HUES48 (cell line): ENCODE results near the gene CCDC7.

ENCODE experiments used
- H3K27ac ChIP-seq: one replicate; pipeline ENCODE4 v1.7.0; 2013; ENCODE audit warnings: low read depth, low read length, inconsistent platforms
- H3K27me3 ChIP-seq: 2 replicates; pipeline ENCODE4 v1.6.1; 2013; ENCODE audit warnings: mild to moderate bottlenecking, low read length; ENCODE audit not compliant: control insufficient read depth, insufficient read depth
- H3K36me3 ChIP-seq: 2 replicates; pipeline ENCODE4 v1.6.1; 2013; ENCODE audit warnings: low read length; ENCODE audit not compliant: control insufficient read depth, insufficient read depth
- H3K4me1 ChIP-seq: 2 replicates; pipeline ENCODE4 v1.6.1; 2013; ENCODE audit warnings: mild to moderate bottlenecking, low read length; ENCODE audit not compliant: control insufficient read depth, insufficient read depth
- H3K4me3 ChIP-seq: 2 replicates; pipeline ENCODE4 v1.5.1; 2013; ENCODE audit warnings: mild to moderate bottlenecking, low read depth, low read length
- H3K9ac ChIP-seq: 2 replicates; pipeline ENCODE4 v1.6.1; 2013; ENCODE audit warnings: mild to moderate bottlenecking, low read depth, low read length, moderate library complexity
- H3K9me3 ChIP-seq: 2 replicates; pipeline ENCODE4 v1.6.1; 2013; ENCODE audit warnings: low read length; ENCODE audit not compliant: control insufficient read depth, insufficient read depth

CCDC7 gene

DNA sequence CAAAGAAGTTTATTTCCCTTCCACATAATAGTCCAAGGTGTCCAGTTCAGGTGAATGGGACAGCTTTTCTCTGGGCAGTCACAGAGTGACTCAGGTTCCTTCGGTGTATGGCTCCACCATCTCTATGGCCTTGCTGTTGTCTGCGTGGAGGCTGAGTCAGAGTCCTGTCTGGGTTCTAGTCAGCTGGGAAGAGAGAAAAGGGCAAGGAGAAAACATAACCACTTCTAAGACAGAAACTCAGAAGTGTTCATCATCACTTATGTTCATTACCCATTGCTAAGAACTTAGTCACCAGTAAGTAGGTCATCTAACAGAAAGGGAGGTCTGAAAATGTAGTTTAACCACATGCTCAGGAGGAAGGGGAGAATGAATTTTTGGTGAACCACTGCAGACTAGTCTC, 32.4 kb upstream of the CCDC7 start:
- Histone ChIP-seq H3K4me1 (no peaks in the 10 kb centered on the region), H3K4me3 (no peak overlapping the region), H3K27ac (no peak overlapping the region)

DNA sequence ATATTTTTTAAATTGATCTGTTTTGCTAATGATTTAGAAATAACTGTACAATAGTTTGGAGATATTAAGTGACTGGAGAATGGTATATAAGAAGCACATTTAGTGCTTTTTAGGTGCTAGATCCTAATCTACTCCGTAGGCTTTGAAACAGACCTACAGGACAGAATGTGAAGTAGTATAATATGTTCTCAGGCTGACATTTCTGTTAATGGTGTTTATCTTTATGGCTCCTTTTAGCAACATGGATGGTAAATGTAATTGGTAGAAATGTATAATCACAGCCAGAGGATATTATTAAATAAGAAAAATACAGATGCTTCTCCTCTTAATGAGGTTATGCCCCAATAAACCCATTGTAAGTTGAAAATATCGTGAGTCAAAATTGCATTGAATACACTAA, 30.6 kb upstream of the CCDC7 start:
- Histone ChIP-seq H3K27ac (no peak overlapping the region), H3K9ac (no peak overlapping the region), H3K36me3 (no peaks in the 10 kb centered on the region), H3K27me3 (no peaks in the 10 kb centered on the region), H3K4me1 (no peaks in the 10 kb centered on the region), H3K9me3 (no peaks in the 10 kb centered on the region), H3K4me3 (no peak overlapping the region)

More for the DNA sequence above, 32.4 kb upstream of the CCDC7 start:
- H3K9ac ChIP-seq = no peak overlapping the region
- no peaks in the 10 kb centered on the region for H3K27me3 ChIP-seq
- no peaks in the 10 kb centered on the region for H3K9me3 ChIP-seq
- H3K36me3 ChIP-seq = no peaks in the 10 kb centered on the region

DNA sequence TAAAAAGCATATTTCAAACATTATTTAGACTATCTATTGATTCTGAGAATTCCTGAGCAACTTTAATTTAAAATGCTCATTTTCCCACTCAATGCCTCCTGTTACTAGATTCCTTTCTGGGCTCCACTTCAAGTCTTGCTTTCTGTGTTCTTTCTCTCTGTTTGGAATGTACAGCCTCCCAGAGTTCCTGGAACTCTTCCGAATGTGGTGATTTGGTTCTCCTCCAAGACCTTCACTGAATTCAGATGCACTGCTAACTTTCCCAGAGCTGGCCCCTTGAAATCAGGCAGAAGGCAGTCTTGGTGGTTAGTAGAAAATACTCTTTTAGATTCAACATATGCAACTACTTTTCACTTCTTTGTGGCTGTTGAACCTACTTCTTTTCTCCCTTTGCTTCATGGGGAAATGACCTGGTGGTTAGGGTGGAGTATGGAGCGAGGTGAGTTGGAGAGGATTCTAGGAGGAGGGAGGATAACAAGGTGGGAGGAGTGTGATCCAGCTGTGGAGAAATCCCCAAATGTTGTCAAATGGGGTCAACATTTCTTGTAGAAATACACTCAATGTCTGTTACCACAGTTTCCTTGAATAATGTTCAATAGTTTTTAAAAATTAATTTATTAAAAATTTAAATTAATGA, 27.9 kb upstream of the CCDC7 start:
- Histone ChIP-seq H3K9me3 (peaks cover 4% of the 10 kb centered on the region; the same call in 1 of the 2 replicates), H3K27ac (no peak overlapping the region), H3K4me3 (no peak overlapping the region), H3K27me3 (no peaks in the 10 kb centered on the region), H3K36me3 (no peaks in the 10 kb centered on the region), H3K9ac (no peak overlapping the region), H3K4me1 (no peaks in the 10 kb centered on the region)

DNA sequence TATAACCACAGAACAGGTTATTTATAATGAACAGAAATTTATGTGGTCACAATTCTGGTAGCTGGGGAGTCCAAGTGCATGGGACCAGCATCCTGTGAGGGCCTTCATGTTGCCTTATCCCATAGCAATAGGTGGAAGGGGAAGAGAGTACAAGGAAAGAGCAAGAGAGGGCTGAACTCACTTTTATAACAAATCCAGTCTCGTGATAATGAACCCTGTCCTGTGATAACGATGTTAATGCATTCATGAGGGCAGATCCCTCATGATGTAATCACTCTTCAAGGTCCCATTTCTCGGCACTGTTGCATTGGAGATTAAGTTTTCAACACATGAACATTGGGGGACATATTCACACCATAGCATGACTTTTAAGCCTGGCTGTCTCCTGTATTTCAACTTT, 27.4 kb upstream of the CCDC7 start:
- H3K27ac ChIP-seq = no peak overlapping the region
- no peaks in the 10 kb centered on the region for H3K36me3 ChIP-seq
- H3K4me3 ChIP-seq = no peak overlapping the region
- no peaks in the 10 kb centered on the region for H3K27me3 ChIP-seq
- no peaks in the 10 kb centered on the region for H3K4me1 ChIP-seq
- H3K9ac ChIP-seq = no peak overlapping the region
- peaks cover 4% of the 10 kb centered on the region; the same call in 1 of the 2 replicates for H3K9me3 ChIP-seq

DNA sequence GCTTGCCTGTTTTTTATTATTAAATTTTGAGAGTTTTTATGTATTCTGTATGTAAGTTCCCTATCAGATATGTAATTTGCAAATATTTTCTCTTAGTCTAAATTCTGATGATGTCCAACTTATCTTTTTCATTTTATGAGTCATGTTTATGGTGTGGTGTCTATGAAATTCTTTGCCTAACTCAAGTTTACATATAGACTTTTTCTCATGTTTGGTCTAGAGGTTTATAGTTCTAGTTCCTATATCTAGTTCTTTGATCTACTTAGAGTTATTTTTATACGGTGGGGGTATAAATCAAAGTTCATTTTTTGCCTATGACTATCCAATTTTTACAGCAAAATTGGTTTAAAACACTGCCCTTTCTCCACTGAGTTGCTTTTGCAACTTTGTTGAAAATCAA, 26.3 kb upstream of the CCDC7 start:
- no peak overlapping the region for H3K4me3 ChIP-seq
- no peak overlapping the region for H3K27ac ChIP-seq
- H3K9me3 ChIP-seq = peaks cover 4% of the 10 kb centered on the region; the same call in 1 of the 2 replicates
- H3K4me1 ChIP-seq = no peaks in the 10 kb centered on the region
- no peak overlapping the region for H3K9ac ChIP-seq
- no peaks in the 10 kb centered on the region for H3K27me3 ChIP-seq
- H3K36me3 ChIP-seq = no peaks in the 10 kb centered on the region

DNA sequence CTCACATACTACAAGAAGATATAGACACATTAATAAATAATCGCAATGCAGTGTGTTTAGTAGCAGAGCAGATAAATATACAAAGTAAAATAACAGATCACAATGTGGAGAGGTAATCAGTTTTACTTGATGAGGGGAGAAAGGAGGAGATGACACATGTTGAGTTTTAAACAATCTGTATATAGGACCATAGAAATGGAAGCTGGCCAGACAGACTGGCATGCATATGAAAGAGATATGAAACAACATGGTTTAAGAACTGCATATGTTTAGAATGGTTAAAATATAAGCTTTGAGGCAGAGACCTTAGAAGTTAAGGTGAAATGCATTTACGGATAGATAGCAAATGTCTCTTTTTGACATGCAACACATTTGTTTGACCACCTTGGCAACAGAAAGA, 19.8 kb upstream of the CCDC7 start:
- H3K36me3 ChIP-seq = no peaks in the 10 kb centered on the region
- no peak overlapping the region for H3K9ac ChIP-seq
- H3K9me3 ChIP-seq = peaks cover 4% of the 10 kb centered on the region; the same call in 1 of the 2 replicates
- 0 out of 2 replicates have a peak, but pooled peaks cover 3% of the 10 kb centered on the region for H3K4me1 ChIP-seq
- no peak overlapping the region for H3K27ac ChIP-seq
- H3K27me3 ChIP-seq = no peaks in the 10 kb centered on the region
- no peak overlapping the region for H3K4me3 ChIP-seq

DNA sequence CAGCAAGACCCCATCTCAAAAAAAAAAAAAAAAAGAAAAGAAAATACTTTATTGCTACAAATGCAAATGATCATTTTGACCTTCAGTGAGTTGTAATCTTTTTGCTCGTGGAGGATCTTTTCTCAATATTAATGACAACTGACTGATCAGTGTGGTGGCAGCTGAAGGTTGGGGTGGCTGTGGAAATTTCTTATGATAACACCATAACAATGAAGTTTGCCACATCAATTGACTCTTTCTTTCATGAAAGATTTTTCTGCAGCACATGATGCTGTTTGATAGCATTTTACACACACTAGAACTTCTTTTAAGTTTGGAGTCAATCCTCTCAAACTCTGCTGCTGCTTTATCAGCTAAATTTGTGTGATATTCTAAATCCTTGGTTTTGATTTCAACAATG, 12.4 kb upstream of the CCDC7 start:
- Histone ChIP-seq H3K27me3 (no peaks in the 10 kb centered on the region), H3K9me3 (peaks cover 4% of the 10 kb centered on the region; the same call in 1 of the 2 replicates), H3K36me3 (no peaks in the 10 kb centered on the region), H3K4me1 (no peaks in the 10 kb centered on the region), H3K9ac (no peak overlapping the region), H3K27ac (no peak overlapping the region), H3K4me3 (no peak overlapping the region)

DNA sequence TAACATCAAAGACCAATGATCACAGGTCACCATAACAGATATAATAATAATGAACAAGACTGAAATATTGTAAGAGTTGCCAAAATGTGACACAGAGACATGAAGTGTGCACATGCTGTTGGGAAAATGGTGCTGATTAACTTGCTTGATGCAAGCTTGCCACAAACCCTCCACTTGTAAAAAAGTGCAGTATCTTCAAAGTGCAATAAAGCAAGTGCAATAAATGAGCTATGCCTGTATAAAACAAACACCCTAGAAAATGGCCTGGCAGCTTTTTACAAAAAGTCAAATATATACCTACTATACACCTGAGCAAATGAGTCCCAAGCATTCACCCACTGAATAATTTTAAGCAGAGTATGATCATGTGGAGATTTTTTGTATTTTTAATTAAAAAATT, 9.7 kb upstream of the CCDC7 start:
- Histone ChIP-seq H3K27ac (no peak overlapping the region), H3K9me3 (peaks cover 4% of the 10 kb centered on the region; the same call in 1 of the 2 replicates), H3K4me1 (no peaks in the 10 kb centered on the region), H3K9ac (no peak overlapping the region), H3K27me3 (no peaks in the 10 kb centered on the region), H3K4me3 (no peak overlapping the region), H3K36me3 (no peaks in the 10 kb centered on the region)

DNA sequence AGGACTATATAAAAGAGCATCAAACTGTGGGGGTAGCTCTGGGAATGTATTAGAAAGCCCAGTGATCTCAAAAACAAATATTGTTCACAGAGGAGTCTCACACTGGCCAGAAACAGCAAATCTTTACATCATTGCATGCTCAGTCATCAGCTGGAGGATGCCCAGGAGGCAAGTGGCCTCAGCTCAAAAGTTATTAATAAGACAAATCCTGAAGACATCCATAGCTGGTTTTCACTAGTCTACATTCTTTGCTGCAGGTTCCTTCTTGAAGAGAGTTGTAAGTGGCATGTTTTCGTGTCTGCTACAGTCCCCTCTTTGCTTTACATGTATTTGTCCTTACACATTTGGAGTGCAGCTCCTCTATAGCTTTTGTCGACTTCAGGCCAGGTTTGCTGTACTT, 8.6 kb upstream of the CCDC7 start:
- Histone ChIP-seq H3K27ac (no peak overlapping the region), H3K4me3 (no peak overlapping the region), H3K4me1 (no peaks in the 10 kb centered on the region), H3K9me3 (peaks cover 4% of the 10 kb centered on the region; the same call in 1 of the 2 replicates), H3K27me3 (no peaks in the 10 kb centered on the region), H3K9ac (no peak overlapping the region), H3K36me3 (no peaks in the 10 kb centered on the region)

DNA sequence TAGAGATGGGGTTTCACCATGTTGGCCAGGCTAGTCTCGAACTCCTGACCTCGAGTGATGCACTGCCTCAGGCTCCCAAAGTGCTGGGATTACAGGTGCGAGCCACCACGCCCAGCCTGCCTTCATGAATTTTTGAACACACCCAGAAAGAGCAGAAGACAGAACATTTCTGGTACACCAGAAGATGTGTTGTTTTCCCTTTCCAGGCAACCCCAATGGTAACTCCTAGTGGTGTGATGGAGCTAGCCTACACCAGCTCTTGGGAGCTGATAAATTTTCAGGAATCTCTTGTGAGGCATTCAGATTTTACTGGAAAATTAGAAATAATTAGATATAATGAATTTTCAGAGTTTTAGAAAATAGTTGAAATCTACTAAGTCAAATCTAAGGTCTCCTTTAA, 904 bp upstream of the CCDC7 start:
- peaks cover 4% of the 10 kb centered on the region; the same call in 1 of the 2 replicates for H3K4me1 ChIP-seq
- H3K36me3 ChIP-seq = no peaks in the 10 kb centered on the region
- no peak overlapping the region for H3K9ac ChIP-seq
- H3K9me3 ChIP-seq = no peaks in the 10 kb centered on the region
- H3K4me3 ChIP-seq = no peak overlapping the region; the same call in 1 of the 2 replicates
- no peaks in the 10 kb centered on the region for H3K27me3 ChIP-seq
- H3K27ac ChIP-seq = no peak overlapping the region

DNA sequence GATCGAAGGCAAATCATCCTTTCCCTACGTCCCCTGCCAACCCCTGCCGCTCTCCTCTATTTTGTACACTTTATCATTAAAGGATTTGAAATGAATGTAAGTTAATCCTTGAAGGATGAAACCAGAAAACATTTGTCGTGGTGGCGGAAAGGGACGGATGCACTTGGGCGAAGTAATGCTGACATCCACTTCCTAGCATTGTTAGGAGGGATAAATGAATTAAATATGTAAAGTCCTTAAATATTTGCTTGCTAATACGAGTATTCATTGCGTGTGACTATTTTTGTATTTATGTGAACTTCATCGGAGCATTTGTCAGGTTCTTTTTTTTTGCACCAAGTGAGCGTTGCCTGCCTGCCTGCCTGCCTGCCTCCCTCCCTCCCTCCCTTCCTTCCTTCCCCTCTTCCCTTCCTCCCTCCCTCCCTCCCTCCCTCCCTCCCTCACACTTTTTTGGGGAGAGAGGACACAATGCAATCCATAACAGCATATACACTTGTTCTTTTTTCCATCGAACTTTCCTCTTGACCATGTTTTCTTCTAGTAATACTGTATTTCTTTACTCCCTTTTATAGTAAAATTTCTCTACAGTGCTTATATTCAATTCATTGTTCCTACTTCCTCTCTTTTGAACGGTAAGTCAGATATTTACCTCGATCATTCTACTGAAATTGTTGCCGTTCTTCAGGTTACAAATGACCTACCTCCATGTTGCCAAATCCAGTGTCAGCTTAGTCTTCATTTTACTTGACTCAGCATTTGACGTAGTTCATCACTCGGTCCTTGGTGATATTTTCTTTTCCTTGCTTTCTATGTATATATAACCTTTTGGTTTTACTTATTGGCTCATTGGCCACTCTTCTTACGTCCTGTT, 831 bp downstream of the CCDC7 start:
- peak overlapping the region; percentile 80 for H3K9ac ChIP-seq
- no peaks in the 10 kb centered on the region for H3K9me3 ChIP-seq
- peak overlapping the region; percentile 71 for H3K4me3 ChIP-seq
- H3K36me3 ChIP-seq = no peaks in the 10 kb centered on the region
- peak overlapping the region; percentile 92 for H3K27ac ChIP-seq
- H3K27me3 ChIP-seq = no peaks in the 10 kb centered on the region
- H3K4me1 ChIP-seq = peaks cover 4% of the 10 kb centered on the region; the same call in 1 of the 2 replicates
